ENCODE measurements around the gene MAGI1.

GRCh38 chr3:65948841-65949573 lies 89.7 kb downstream of the MAGI1 start:
- TF ChIP-seq, protein P1, sequence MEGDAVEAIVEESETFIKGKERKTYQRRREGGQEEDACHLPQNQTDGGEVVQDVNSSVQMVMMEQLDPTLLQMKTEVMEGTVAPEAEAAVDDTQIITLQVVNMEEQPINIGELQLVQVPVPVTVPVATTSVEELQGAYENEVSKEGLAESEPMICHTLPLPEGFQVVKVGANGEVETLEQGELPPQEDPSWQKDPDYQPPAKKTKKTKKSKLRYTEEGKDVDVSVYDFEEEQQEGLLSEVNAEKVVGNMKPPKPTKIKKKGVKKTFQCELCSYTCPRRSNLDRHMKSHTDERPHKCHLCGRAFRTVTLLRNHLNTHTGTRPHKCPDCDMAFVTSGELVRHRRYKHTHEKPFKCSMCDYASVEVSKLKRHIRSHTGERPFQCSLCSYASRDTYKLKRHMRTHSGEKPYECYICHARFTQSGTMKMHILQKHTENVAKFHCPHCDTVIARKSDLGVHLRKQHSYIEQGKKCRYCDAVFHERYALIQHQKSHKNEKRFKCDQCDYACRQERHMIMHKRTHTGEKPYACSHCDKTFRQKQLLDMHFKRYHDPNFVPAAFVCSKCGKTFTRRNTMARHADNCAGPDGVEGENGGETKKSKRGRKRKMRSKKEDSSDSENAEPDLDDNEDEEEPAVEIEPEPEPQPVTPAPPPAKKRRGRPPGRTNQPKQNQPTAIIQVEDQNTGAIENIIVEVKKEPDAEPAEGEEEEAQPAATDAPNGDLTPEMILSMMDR (IDR thresholded peaks at IDR 0.05), result no peak
- peak; percentile 13 for TF ChIP-seq POLR2AphosphoS5 (IDR thresholded peaks at IDR 0.05)

Data from prostate gland (tissue), 2 donors.